ENCODE results near the gene ELAVL1.

The ELAVL1 gene

DNA sequence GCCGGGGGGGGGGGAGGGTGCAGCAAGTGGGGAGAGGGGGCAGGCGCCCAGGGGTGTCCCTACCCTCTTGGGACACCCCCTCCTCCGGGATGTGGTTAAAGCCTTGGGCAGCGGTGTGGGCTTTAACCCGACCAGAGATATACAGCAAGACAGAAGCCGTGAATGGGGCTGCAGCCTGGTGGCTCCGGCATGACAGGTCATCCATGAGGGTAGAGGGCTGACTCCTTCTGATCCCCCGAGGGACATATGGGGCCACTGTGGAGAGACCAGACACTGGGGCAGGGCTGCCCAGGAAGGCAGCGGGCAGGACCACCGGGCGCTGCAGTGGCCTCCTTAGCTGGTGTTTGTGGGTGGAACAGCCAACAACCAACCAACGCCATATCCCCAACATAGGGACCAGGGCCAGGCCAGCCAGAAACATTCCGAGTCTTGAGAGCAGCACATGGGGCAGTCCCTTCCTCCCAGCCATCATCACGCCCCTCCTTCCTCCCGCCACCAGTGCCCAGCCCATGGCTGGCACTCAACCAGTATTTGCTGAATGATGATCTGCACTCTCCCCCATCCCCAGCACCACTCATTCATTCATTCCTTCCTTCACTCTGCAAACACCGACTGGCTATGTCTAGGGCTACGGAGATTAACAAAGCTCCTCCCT lies 18.2 kb downstream of the ELAVL1 start:
- no peak for DNase-seq (ENCODE audit: insufficient read length, low spot score)
- FAIRE-seq: no peak

DNA sequence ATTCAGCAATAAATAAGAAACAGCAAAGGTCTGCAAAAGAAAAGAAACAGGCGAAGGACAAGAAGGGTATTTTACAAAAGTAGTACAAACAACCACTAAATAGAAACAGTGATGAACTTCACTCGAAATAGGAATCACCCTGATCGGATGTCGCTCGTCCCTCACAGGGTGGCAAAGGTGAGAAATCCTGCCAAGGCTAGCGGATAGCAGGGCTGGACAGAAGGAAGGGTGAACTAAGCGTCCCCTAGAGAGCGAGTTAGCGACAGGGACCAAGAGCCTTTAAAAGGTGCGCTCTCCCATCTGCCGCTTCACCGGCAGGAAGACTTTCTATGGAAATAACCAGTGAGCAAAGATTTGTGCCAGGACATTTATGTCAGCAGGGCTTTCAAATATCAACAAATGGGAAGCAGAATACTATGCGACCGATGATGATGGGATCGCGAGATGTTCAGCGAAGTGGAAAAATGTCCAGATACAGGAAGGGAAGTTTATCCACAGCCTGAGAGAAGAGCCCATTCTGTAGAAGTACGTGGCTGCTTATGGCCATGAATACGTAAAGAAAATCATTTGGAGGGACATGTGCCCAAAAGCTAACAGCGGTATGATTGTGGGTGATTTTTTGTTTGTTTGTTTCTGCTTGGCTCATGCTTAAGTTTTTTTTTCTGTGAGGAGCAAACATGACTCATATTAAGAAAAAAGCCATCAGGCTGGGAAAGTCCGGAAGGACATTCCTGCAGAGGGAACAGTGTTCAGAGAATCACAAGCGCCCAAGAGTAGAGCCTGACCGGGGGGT lies 18.9 kb downstream of the ELAVL1 start:
- peak; percentile 49 for DNase-seq (ENCODE audit: insufficient read length, low spot score)
- FAIRE-seq: no peak

DNA sequence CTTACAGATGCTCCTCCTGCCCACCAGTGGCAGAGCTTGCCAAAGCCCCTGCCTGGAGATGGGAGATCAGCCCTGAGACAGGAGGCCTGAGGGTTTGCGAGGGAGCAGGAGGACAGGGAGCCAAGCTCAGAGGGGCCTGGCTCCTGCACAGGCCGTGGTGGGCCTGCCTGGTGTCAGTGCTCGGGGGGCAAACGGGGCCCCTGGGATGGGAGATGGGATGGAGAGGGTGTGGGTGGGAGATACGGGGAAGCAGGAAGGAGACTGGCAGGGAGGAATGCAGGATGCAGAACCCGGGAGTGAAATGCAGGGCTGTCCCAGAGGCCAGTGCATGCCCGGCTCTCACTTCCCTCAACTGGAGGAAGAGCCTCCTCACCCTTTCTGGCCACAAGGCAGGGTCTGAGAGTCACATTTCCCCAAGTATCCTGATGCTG lies 19.9 kb downstream of the ELAVL1 start:
- DNase-seq (ENCODE audit: insufficient read length, low spot score): no peak
- no peak for FAIRE-seq

DNA sequence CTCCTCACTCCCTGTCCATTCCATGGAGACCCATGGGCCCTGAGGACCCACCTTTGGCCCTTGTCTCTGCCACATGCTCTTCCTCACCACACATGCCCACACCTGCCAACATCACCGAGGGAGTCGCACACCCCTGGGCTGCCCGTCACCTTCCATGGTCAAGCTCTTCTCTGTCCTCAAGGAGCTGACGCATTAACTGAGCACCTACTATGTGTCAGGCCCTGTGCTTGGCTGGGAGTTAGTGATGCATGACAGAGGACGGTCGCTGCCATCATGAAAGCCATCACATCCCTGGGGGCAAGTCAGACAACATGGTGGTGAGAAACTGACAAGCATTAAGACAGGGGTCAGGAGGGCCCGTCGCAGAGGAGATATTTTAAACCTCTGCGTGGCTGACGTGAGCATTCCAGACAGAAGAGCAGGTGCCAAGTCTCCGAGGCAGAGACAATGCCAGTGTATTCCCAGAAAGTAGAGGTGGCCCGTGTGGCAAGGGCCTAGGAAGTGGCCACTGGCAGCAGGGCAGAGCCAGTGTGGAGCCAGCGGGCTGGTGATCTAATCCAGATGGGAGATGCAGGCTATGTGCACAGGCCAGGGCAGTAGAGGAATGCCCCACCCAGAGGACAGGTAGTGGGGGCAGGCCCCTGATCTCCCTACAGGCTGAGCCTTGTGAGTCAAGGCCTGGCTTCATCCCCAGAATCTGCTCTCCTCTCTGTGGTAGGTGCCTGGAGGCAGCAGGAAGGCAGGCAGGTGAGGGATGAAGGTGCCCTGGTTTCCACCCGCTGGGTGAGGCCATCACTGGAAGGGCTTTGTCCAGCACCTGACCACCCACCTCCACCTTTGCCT lies 21.2 kb downstream of the ELAVL1 start:
- FAIRE-seq (no peak), DNase-seq (ENCODE audit: insufficient read length, low spot score) (no peak)

DNA sequence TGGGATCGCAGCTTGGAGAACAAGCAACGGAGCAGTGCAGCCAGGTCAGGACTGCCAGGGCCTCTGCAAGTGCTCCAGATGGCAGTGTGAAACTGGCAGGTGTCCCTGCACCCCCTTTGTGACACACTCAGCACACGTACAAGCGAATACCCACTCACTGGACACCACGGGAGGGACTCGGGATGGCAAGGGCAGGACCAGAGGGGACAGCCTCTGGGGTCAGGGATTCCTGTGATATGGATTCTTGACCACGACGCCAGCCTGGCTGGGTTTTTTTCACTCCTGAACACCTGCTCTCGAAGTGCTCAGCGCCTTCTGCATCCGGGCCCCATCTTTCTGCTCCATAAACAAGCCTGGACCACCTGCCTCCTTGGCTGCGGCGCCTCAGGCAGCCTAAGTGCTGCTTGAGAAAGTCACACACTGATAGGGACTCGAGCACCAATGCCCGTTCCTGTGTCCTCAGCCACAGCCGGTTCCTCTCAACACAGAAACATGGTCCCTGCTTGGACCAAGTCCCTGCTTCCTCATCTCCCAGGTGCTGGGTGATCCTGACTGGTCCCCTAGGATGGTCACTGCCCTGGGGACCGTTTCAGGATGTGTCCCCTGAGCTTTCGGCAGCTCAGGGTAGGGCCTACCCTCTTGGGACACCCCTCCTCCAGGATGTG lies 22.0 kb downstream of the ELAVL1 start:
- FAIRE-seq (no peak), DNase-seq (ENCODE audit: insufficient read length, low spot score) (no peak)

DNA sequence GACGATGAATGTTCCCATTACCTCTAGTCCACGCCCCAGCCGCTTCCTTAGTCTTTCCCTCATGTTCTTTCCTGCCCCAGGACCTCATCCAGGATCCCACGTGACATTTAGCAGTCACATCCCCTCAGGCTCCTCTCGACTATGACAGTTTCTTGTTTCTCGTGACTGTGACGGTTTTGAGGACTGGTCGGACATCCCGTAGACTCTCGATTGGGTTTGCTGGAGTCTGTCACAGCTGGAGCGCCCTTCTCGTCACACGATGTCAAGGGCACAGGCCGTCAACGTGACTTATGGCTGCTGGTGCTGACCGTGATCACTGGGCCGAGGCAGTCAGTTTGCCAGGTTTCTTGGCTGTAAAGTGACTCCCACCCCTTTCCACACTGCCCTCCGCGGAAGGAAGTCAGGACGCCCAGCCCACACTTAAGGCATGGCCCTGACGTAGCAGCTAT lies 22.8 kb downstream of the ELAVL1 start:
- FAIRE-seq (peak; percentile 73), DNase-seq (ENCODE audit: insufficient read length, low spot score) (no peak)

DNA sequence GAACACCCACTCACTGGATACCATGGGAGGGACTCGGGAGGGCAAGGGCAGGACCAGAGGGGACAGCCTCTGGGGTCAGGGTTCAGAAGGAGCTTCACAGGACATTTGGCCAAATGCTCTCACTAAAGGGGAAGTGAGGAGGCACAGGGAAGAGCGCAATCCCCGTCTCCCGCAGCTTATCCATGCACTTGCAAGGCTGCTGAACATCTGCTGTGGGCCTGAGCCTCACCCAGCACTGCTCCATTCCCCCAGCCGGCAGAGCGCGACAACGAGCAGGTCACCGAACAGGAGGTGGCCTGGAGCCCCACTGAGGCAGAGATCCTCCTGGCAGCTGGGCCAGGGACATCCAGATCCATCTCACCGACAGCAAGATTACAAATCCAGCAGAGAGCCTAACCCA lies 23.3 kb downstream of the ELAVL1 start:
- FAIRE-seq: no peak
- no peak for DNase-seq (ENCODE audit: insufficient read length, low spot score)

DNA sequence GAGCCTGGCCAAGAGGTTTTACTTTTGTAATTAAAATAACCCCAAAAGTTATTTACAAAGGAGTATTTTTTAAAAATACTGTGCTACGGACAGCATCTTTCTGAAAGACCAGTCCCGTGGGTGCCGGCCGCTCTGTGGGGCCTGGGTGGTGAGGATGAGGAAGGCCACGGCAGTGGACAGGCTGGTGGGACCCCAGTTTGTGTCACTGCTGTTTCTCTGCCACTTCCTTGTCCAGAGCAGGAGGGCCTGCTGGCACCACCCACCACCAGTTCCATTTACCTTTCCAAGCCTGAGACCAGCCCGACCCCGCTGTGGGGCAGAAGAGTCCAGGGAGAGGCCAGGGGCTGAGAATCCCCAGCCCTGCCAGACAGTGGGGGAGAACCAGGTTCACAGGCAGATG lies 23.8 kb downstream of the ELAVL1 start:
- no peak for FAIRE-seq
- DNase-seq (ENCODE audit: insufficient read length, low spot score): no peak

DNA sequence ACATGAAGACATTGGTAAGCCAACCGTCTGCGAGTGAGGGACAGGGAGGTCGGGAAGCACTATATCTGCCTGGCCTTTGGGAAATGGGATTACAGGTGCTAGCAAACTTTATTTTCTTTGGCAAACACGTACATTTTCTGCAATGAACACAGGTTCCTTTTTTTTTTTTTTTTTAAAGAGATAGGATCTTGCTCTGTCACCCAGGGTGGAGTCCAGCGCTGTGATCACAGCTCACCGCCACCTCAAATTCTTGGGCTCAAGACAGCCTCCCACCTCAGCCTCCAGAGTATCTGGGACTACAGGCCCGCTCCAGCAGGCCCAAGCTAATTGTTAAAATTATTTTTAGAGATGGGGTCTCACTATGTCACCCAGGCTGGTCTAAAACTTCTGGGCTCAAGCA lies 24.2 kb downstream of the ELAVL1 start:
- DNase-seq (ENCODE audit: insufficient read length, low spot score) (no peak), FAIRE-seq (no peak)

DNA sequence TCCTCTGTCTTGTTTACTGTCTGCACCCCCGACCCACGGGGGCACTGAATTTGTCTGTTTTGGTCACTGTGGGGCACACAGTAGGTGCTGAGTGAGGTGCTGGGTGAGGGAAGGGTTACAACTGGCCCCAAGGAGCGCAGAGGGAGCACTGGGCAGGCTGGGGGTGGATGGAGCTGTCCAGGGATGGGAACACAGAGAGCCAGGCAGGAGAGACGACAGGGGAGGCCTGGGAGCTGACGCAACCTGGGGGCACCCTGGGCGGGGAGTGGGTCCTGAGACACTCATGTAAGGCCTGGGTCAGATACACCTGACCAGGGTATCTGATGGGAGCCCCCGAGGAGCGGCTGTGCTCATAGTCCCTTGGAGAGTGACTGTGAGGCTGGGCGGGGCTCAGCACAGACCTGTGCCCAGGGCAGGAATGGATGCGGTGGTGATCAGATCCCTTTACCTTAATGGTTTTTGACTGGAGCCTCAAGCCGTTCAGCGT lies 24.8 kb downstream of the ELAVL1 start:
- DNase-seq (ENCODE audit: insufficient read length, low spot score) (no peak), FAIRE-seq (no peak)

DNA sequence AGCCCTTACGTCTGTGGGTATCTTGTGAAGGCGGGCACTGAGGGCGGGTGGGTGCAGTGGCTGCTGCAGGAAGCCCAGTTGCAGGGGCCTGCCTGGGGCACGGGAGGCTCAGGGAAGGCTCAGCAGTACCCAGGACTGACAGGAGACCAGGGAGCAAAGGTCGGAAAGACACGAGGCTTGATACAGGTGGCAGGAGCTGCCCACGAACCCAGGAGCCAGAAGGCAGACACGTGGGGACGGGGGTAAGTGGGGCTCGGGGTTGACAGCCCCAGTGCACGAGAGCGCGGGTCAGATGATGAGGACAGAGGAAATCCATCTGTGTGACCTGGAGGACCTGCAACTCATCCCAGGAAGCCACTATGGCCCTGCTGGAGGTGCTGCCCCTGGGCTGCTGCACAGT lies 25.3 kb downstream of the ELAVL1 start:
- FAIRE-seq (peak; percentile 9), DNase-seq (ENCODE audit: insufficient read length, low spot score) (no peak)

DNA sequence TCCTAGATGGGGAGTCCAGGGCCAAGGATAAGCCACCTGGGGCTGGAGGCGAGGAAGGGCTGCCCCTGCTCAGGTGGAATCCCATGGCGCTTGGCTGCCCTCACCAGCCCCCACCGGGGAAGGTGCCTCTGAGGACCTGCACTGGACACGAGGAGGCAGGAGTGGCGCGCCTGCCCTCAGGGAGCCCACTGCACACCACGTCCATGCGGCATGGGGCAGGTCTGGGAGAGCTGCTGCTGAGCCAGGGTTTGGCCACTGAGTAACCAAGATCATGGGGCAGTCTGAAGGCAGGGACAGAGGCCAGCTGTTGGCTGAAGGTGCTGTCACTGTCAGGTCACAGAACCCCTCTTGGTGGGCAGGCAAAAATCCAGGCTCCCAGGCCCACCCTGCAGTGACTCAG lies 25.9 kb downstream of the ELAVL1 start:
- FAIRE-seq (no peak), DNase-seq (ENCODE audit: insufficient read length, low spot score) (no peak)

DNA sequence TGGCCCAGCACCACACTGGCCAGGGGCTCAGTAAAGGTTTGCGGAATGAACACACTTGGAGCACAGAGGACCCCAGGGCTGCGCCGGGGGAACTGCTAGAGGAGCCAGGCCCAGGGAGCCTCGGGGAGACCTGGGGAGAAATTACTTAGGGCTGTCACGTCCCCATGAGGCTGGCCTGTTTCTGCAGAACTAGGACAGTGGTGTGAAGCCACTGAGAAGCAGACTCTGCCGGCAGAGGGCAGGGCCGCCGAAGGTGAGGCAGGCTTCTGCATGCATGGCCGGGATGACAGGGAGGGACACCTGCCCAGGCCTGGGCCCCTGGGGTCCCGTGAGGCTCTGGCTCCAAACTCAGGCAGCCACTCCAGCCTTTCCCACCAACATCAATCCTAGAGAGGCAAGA lies 26.4 kb downstream of the ELAVL1 start:
- FAIRE-seq (no peak), DNase-seq (ENCODE audit: insufficient read length, low spot score) (no peak)

DNA sequence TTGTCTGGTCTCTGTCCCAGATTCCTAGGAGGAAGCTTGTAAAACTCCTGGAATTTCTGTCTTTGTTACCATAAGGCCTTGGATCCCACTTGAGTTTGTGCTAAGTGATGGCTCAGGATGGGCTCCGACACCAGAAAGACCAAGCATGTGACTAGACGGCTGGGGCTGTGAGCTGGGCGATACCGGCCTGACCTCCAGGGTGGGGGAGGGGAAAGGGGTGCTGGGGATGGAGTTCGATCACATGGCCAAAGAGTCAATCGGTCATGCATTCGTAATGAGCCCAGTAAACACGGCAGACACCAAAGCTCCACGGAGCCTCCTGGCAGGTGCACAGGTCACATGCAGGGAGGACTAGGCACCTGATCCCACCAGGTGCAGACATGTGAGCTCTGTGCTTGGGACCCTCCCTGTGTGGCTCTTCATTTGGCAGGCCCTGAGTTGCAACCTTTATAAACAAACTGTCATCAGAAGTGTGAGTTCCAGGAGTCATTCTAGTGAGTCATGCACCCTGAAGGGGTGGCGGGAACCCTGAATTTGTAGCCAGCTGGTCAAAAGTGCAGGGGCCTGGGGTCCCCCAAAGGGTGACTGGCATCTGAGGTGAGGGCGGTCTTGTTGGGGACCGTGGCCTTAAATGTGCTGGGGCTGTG lies 27.1 kb downstream of the ELAVL1 start:
- FAIRE-seq (no peak), DNase-seq (ENCODE audit: insufficient read length, low spot score) (no peak)

DNA sequence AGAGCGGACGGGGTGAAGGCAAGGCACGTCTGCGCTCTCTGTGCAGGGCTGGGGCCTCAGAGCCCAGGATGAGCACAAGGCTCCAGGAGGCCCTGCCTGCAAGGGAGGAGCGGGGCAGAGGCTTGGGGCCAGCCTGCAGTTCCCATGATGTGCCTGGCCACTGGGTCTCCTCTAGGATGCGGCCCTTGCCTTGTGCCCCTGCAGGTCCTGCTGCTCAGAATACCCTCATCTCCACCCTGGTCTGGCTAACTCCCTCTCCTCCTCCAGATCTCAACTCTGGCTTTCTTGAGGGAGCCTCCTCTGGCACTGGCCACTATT lies 27.8 kb downstream of the ELAVL1 start:
- no peak for DNase-seq (ENCODE audit: insufficient read length, low spot score)
- FAIRE-seq: no peak

DNA sequence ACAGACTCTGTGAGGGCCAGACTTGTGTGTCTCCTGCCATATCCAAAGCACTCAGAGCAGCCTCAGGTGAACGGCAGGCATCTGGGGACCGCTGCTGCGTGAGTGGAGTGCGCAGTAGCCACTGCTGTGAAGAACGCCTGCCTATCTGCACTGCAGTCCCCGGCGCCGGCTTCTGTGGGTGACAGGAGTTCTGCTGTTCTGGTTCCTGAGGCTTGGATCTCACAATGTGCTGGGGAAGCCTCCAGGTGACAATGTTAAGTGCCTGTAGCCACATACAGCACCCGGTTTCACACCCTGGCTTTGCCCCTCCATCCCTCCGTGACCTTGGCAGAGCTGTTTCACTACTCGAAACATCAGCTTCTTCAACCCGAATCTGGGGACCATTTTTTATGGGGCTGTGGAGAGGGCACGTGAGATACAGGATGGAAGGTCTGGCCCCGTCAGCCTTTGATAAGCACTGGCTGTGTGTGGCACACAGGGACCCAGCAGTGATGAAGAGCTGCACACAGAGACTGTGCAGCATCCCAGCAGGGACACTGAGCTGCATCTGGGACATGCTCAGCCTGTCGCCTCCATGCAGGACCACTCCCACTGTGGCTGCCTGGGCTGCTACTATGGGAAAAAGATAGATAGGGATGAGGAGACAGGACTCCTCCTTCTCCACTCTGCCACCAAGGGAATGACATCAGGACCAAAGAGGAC lies 28.3 kb downstream of the ELAVL1 start:
- DNase-seq (ENCODE audit: insufficient read length, low spot score) (no peak), FAIRE-seq (no peak)

DNA sequence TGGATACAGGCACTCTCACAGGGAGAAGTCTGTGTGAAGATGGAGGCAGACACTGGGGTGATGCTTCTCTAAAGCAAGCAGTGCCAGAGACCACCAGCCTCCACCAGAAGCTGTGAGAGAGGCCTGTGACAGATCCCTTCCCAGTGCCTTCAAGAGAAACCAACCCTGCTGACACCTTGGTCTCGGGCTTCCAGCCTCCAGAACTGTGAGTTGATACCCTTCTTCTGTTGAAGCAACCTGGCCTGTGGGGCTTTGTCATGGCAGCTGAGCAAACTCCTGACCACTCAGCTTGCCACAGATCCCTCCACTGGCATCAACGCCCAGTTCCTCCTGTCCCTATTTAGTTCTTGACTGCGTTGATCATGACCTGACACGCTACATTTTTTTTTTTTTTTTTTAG lies 29.0 kb downstream of the ELAVL1 start:
- no peak for DNase-seq (ENCODE audit: insufficient read length, low spot score)
- FAIRE-seq: no peak

DNA sequence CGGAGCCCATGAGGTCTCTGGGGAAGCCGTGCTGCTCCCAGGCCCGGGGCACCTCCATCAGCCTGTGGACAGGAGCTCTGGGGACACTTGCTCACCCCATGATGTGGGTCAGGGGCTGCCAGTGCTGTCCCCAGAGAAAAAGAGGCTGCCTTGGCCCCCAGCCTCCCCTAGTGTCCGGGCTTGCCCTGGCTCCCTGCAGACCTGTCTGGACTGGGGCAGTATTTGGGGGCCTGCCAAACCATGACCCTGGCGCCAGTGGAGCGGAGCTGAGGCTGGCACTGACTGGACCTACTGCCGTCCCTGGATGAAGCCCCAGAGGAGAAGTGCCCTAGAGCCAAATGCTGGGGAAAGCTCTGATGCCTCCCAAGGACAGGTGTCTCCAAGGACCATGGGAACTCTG lies 30.4 kb downstream of the ELAVL1 start:
- FAIRE-seq: no peak

DNA sequence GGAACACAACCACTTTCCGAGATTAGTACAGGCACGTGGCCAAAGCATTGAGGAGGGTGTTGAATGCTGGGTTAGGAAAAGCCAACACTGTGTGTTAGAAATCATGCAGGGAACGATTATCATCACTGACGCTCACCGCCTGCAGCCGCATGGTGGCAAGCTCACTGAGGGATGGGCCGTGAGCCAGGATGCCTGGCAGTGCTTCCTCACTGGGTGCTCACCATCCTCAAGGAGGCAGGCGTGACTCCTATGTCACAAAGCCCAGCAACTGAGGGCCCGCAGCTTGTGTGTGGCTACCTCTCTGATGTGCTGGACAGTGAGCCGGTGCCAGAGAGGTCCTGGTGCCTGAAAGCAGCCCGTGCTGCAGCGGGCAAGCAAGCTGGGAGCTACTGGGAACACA lies 31.6 kb downstream of the ELAVL1 start:
- FAIRE-seq: no peak

More for the DNA sequence above, 30.4 kb downstream of the ELAVL1 start:
- DNase-seq (ENCODE audit: insufficient read length, low spot score): no peak

More for the DNA sequence above, 31.6 kb downstream of the ELAVL1 start:
- no peak for DNase-seq (ENCODE audit: insufficient read length, low spot score)

All from HTR-8/SVneo (cell line).